Calu3 (cell line): ENCODE results near the gene CLASP1. TPM values are rescaled to one million over a fixed set of nuclear protein-coding genes. Genes with fewer than 3 reads are reported as not detected.
"Not testable (repeated sequence)": the region's sequence is repeated elsewhere in the genome, so short reads cannot be mapped to it uniquely, and the experiment has no call there.

ENCODE experiments used
- BruUV-seq: library from RNA; stranded (reverse); fragments of 400-500 nt; replicated peaks from 2 replicates; lab custom pipeline; 2021; lab: Mats Ljungman, UMichigan
- CTCF ChIA-PET: fragments of 300-600 bp; sonication (Branson Sonifier 250); formaldehyde crosslinking; loops from one replicate; lab custom pipeline; 2022; ENCODE audit warnings: antibody characterized with exemption; lab: Charles Lee
- DNase-seq: peaks from one replicate; pipeline ENCODE4 v3.0.0; 2022
- H3K27ac Mint-ChIP-seq: one replicate; pipeline ENCODE4 v1.8.0; 2022; ENCODE audit warnings: mixed read lengths; ENCODE audit not compliant: unreplicated experiment
- H3K27me3 Mint-ChIP-seq: one replicate; pipeline ENCODE4 v1.8.0; 2022; ENCODE audit warnings: mixed read lengths; ENCODE audit not compliant: unreplicated experiment
- H3K36me3 Mint-ChIP-seq: one replicate; pipeline ENCODE4 v1.8.0; 2022; ENCODE audit warnings: mild to moderate bottlenecking, moderate library complexity, mixed read lengths; ENCODE audit not compliant: insufficient read depth, unreplicated experiment
- H3K4me1 Mint-ChIP-seq: one replicate; pipeline ENCODE4 v1.8.0; 2022; ENCODE audit warnings: mild to moderate bottlenecking, low read depth, mixed read lengths; ENCODE audit not compliant: unreplicated experiment
- H3K4me3 Mint-ChIP-seq: one replicate; pipeline ENCODE4 v1.8.0; 2022; ENCODE audit warnings: mild to moderate bottlenecking, low read depth, moderate library complexity, mixed read lengths; ENCODE audit not compliant: unreplicated experiment
- H3K9me3 Mint-ChIP-seq: one replicate; pipeline ENCODE4 v1.8.0; 2022; ENCODE audit warnings: low read depth, mixed read lengths; ENCODE audit not compliant: unreplicated experiment
- CTCF ChIP-seq: fragments of 200-600 bp; IDR thresholded peaks from one replicate; pipeline ENCODE4 v1.8.0; 2022; ENCODE audit warnings: antibody characterized with exemption; ENCODE audit not compliant: unreplicated experiment
- intact Hi-C: fragments of 100-400 bp; cut with micrococcal nuclease; formaldehyde crosslinking; loops from one replicate; pipeline ENCODE4 v1.10.0; 2022; ENCODE audit not compliant: unreplicated experiment
- total RNA-seq: library from RNA; stranded (reverse); gene quantifications from 2 replicates; pipeline ENCODE4 v1.2.3, GENCODE V29; 2022

Gene CLASP1
- total RNA-seq, 1 experiment from 2014 or later = 59.7 TPM

GRCh38 chr2:121611730-121612705 lies 37.2 kb downstream of the CLASP1 start:
- TF ChIP-seq CTCF = no peak
- no peak overlapping the region for H3K4me3 Mint-ChIP-seq

GRCh38 chr2:121611048-121611649 lies 38.1 kb downstream of the CLASP1 start:
- H3K4me3 Mint-ChIP-seq, H3K27me3 Mint-ChIP-seq, BruUV-seq, CTCF ChIA-PET, intact Hi-C loops, H3K27ac Mint-ChIP-seq, H3K9me3 Mint-ChIP-seq, DNase-seq, H3K36me3 Mint-ChIP-seq, H3K4me1 Mint-ChIP-seq: not testable (repeated sequence)

More at GRCh38 chr2:121611730-121612705, 37.2 kb downstream of the CLASP1 start:
- intact Hi-C loops = no loop called here
- H3K4me1 Mint-ChIP-seq = no peaks in the 10 kb centered on the region
- DNase-seq = no peak
- peaks cover 6% of the 10 kb centered on the region for H3K36me3 Mint-ChIP-seq
- no peak overlapping the region for H3K27ac Mint-ChIP-seq
- H3K27me3 Mint-ChIP-seq = no peaks in the 10 kb centered on the region
- no peaks in the 10 kb centered on the region for H3K9me3 Mint-ChIP-seq
- BruUV-seq = no TSS peak
- CTCF ChIA-PET = no interaction called here

GRCh38 chr2:121610487-121610874 lies 38.8 kb downstream of the CLASP1 start:
- intact Hi-C loops = not testable (repeated sequence)

GRCh38 chr2:121608967-121609366 lies 40.3 kb downstream of the CLASP1 start:
- no TSS peak for BruUV-seq
- Mint-ChIP-seq H3K4me3 (no peak overlapping the region), H3K4me1 (no peaks in the 10 kb centered on the region), H3K27ac (no peak overlapping the region), H3K9me3 (no peaks in the 10 kb centered on the region), H3K27me3 (no peaks in the 10 kb centered on the region), H3K36me3 (peaks cover 5% of the 10 kb centered on the region)
- intact Hi-C loops = no loop called here
- CTCF ChIA-PET = no interaction called here
- no peak for TF ChIP-seq CTCF
- no peak for DNase-seq

More at GRCh38 chr2:121610487-121610874, 38.8 kb downstream of the CLASP1 start:
- H3K27me3 Mint-ChIP-seq, H3K27ac Mint-ChIP-seq, H3K9me3 Mint-ChIP-seq, H3K36me3 Mint-ChIP-seq, DNase-seq, BruUV-seq, H3K4me3 Mint-ChIP-seq, CTCF ChIA-PET, H3K4me1 Mint-ChIP-seq: not testable (repeated sequence)

GRCh38 chr2:121608367-121608766 lies 40.9 kb downstream of the CLASP1 start:
- no TSS peak for BruUV-seq
- Mint-ChIP-seq H3K27me3 (no peaks in the 10 kb centered on the region), H3K4me1 (no peaks in the 10 kb centered on the region), H3K36me3 (peaks cover 9% of the 10 kb centered on the region), H3K9me3 (no peaks in the 10 kb centered on the region), H3K4me3 (no peak overlapping the region), H3K27ac (no peak overlapping the region)
- intact Hi-C loops = no loop called here
- TF ChIP-seq CTCF = no peak
- no peak for DNase-seq
- CTCF ChIA-PET = no interaction called here
